G401 (cell line): Measurements from ENCODE around the gene LRRC71. TPM values are rescaled to one million over a fixed set of nuclear protein-coding genes. Genes with fewer than 3 reads are reported as not detected.

Source experiments
- DNase-seq: peaks from one replicate; pipeline ENCODE4 v3.0.0-alpha.2; 2015; ENCODE audit warnings: low spot score
- in situ Hi-C: cut with HindIII; loops from 2 replicates; pipeline ENCODE4 v1.10.0; 2016; ENCODE audit warnings: low sequenced_read_pairs, mixed read lengths
- total RNA-seq: library from RNA; depleted of rRNA; stranded (reverse); fragments of >200 nt; shearing (Covaris generic); gene quantifications from 2 replicates; pipeline ENCODE4 v1.2.3, GENCODE V29; 2014

The LRRC71 gene
- total RNA-seq, 1 experiment from 2014 or later, result not detected

GRCh38 chr1:156938813-156939212, 18.4 kb downstream of the LRRC71 start:
- in situ Hi-C loops, result no loop called here
- no peak for DNase-seq

GRCh38 chr1:156939786-156940334, 19.4 kb downstream of the LRRC71 start:
- in situ Hi-C loops, result no loop called here
- no peak for DNase-seq

GRCh38 chr1:156941675-156942074, 21.2 kb downstream of the LRRC71 start:
- in situ Hi-C loops, result no loop called here
- peak; percentile 23 for DNase-seq

GRCh38 chr1:156942176-156942575, 21.7 kb downstream of the LRRC71 start:
- in situ Hi-C loops, result no loop called here
- DNase-seq, result no peak

- DNase-seq, result no peak
- in situ Hi-C loops, result no loop called here
These were observed 22.1 kb downstream of the LRRC71 start for GRCh38 chr1:156942576-156942975.

GRCh38 chr1:156943756-156944155, 23.3 kb downstream of the LRRC71 start:
- in situ Hi-C loops, result no loop called here
- no peak for DNase-seq

- no peak for DNase-seq
These were observed 23.8 kb downstream of the LRRC71 start for GRCh38 chr1:156944268-156944667.

GRCh38 chr1:156944848-156945247, 24.4 kb downstream of the LRRC71 start:
- no peak for DNase-seq
- in situ Hi-C loops, result no loop called here

More at GRCh38 chr1:156944268-156944667, 23.8 kb downstream of the LRRC71 start:
- in situ Hi-C loops, result no loop called here

GRCh38 chr1:156945881-156946661, 25.6 kb downstream of the LRRC71 start:
- DNase-seq, result peak; percentile 64
- in situ Hi-C loops, result no loop called here

- in situ Hi-C loops, result no loop called here
- DNase-seq, result no peak
These were observed 26.7 kb downstream of the LRRC71 start for GRCh38 chr1:156947127-156947526.

- in situ Hi-C loops, result no loop called here
- no peak for DNase-seq
These were observed 27.5 kb downstream of the LRRC71 start for GRCh38 chr1:156947818-156948525.

- DNase-seq, result no peak
- in situ Hi-C loops, result no loop called here
These were observed 28.3 kb downstream of the LRRC71 start for GRCh38 chr1:156948708-156949107.

- no peak for DNase-seq
- in situ Hi-C loops, result no loop called here
These were observed 28.7 kb downstream of the LRRC71 start for GRCh38 chr1:156949127-156949526.

GRCh38 chr1:156951371-156951770, 30.9 kb downstream of the LRRC71 start:
- DNase-seq, result no peak
- in situ Hi-C loops, result no loop called here

GRCh38 chr1:156953571-156953970, 33.1 kb downstream of the LRRC71 start:
- in situ Hi-C loops, result no loop called here
- DNase-seq, result no peak

GRCh38 chr1:156956333-156956732, 35.9 kb downstream of the LRRC71 start:
- no peak for DNase-seq
- in situ Hi-C loops, result no loop called here

- DNase-seq, result no peak
- in situ Hi-C loops, result no loop called here
These were observed 37.2 kb downstream of the LRRC71 start for GRCh38 chr1:156957634-156958033.

- no peak for DNase-seq
- in situ Hi-C loops, result no loop called here
These were observed 37.8 kb downstream of the LRRC71 start for GRCh38 chr1:156958247-156958714.

- DNase-seq, result no peak
- in situ Hi-C loops, result no loop called here
These were observed 39.0 kb downstream of the LRRC71 start for GRCh38 chr1:156959414-156959813.

GRCh38 chr1:156959925-156960324, 39.5 kb downstream of the LRRC71 start:
- in situ Hi-C loops, result no loop called here
- DNase-seq, result no peak
